GM21529 (cell line): Measurements from ENCODE around the gene SBSN.

Source experiments
- ATAC-seq: cut with Tn5 transposase; IDR thresholded peaks from one replicate; pipeline ENCODE4 v1.9.1; 2021; ENCODE audit not compliant: unreplicated experiment

Gene SBSN

DNA sequence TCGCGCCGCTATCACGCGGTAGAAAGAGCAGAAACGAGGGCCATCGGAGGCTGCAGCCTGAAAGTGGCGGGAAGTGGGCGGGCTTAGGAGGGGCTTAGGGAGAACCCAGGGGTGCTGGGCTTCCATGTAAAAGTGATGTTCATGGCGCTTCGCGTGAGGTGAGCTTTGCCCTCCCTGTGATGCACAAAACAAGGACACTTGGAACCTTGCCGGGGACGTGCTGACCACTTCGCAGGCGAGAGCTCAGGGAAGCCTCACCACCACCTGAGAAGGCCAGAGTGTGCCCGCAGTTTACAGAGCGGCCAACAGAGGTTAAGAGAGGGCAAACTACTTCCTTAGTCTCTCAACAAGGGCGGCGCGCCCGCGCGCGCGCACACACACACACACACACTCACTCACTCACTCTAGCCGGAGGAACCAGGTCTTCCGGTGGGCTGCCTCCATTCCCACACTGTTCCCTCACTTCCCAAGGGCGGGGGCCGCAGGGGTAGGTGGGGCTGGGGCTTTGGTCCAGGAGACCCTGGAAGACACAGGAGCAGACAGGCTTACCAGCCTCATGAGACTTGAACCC is 5.8 kb upstream of the SBSN start:
- ATAC-seq, result no peak

DNA sequence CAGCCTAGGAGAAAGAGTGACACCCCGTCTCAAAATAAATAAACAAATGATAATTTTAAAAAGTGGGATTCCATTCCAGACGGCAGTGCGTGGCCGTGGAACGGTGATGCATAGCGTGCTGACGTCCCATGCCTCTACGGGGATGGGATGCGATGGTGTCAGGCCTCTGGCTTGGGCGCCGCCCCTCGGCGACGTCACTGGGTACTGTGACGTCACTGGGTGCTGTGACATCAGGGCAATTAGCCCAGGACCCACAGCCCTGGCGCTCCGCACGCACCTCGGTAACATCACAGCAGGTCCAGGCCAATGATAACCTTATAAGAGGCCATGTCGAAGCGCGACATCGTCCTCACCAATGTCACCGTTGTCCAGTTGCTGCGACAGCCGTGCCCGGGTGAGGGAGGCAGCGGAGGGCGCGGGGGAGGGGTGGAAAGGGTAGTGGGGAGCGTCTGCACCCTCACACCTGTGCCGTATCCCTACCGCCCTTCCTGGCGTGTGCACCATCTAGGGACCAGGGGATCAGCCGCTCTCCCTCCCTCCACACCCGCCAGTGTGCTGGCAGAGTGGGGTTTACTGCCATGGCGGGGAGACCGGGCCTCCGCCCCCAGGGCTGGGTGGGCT is 5.2 kb upstream of the SBSN start, which contains the start of gene GAPDHS:
Gene GAPDHS (plus strand): TSS at position 256 of the 621 bp plus-strand sequence. CDS start 72 bp downstream, at position 328.
- no peak for ATAC-seq

DNA sequence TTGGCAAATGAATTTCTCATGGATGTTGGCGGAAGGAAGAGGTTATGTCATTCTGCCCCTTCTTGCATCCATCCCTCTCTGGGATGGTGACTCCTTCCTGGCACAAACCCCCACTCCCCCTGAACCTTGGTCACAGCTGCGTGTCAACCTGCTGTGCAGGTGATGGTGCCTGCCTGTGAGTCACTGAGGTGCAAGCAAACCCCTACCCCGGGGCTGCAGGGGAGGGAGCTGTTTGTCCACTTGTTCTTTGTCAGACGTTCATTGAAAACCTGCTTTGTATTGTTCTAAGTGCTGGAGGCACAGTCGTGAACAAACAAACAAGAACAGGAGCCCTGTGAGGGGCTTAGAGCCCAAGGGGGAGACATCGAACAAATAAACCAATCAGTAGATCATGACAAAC is 3.2 kb upstream of the SBSN start:
- ATAC-seq, result no peak

DNA sequence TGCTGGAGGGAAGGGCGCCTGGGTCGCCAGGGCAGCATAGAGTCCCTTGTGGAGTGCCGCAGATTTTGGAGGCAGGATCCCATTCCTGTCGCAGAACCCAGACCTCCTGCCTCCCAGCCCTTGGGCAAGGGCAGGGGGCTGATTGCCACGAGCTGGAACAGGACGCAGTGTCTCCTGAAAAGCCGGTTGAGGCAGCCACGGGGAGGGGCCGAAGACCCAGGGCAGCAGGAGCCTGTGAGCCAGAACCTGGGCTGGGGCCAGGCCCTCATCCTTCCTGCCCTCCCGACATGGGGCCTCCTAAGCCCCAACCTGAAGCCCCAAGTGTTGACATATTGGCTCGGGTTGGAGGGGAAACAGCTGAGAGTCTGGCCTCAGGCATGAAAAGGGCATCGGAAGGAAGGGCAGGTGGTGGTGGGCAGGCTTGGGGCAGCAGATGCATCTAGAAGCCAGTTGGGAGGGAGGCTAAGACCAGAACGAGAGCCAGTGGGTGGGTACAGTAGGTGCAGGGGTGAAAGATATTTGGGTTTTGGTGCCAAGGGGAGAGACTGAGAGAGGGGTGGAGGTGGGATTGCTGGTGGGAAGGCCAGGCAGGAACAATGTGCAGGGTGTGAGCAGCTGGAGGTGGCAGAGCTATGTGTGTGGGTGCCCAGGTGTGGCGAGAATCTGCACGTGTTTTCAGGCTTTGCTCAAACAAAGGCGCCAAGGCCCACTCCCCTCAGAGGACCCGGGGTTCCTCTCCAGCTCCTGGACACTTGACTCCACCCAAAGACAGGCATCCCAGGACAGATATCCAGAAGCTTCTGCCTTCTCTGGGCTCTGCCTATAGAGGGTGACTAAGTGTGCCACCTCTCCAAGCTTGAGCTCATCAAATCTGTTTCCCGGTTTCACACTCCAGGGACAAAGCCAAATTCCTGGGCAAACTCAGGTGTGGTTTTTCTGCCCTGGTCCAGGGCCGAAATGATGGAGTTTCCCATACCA is 1.4 kb upstream of the SBSN start:
- no peak for ATAC-seq

DNA sequence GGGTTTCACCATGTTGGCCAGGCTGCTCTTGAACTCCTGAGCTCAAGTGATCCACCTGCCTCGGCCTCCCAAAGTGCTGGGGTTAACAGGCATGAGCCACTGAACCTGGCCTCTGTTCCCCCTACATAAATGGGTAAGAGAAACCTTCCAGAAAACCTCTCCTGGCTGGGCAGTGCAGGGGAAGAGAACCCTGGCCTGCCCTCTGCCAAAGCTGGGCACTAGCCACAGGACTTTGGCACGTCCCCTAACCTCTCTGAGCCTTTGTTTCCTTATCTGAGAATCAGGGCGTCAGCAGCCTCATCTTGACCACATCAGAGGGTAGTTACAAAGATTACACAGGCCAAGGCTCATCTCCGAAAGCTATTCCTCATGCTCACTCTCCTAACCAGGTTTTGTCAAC is 2.2 kb downstream of the SBSN start:
- ATAC-seq, result no peak

DNA sequence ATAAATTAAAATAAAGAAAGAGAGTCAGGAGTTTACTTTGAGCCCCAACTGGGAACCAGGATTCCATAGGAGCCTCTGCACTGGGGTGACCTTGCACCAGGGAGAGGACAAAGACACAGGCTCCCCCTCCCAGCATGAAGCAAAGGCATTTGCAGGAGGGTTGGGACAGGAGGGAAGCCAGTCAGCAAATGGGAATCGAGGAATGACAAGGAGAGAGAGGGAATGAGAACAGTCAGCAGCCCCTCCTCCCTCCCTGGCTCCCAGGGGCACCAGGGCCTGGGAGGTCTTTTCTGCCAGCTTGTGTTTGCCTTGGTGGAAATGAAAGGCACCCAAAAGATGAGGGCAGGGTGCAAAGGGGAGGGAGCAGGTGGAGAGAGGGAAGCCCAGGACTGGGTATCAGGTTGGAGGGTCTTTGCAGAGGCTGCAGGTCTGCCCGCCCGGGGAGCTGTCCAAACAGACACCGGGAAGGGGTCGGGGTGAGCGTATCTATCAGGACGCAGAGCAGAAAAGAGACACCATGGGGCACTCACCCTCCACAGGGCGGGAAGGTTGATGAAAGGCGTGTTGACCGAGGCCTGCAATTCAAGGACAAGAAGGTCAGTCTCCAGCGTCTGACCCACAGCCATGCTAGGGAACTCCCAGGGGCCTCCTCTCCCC is 3.8 kb downstream of the SBSN start:
- no peak for ATAC-seq

DNA sequence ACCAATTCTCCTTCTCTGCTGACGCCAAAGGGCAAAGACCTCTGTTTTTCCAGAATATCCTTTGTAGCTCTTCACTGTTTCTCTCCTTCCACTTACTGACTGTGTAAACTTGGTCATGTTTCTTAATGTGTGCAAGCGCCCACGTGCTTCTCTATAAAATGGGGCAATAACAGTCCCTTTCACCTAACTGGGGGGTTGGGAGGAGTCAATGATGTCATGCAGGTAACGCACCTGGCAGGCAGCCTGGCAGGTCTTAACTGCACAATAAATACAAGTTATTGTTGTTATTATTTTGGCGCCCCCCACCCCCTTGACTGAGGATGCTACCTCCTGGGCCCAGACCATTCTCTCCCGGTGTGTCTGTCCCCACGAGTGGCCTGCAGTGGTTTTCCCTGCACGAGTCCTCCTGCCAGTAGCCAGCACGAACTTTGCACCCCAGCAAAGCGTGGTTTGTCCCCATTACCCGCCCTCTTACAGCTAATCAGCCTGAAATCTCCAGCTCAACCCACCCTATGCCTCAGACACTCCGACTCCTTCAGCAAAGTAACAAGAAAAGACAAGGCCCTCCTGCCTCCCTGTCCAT is 5.3 kb downstream of the SBSN start:
- ATAC-seq, result no peak

DNA sequence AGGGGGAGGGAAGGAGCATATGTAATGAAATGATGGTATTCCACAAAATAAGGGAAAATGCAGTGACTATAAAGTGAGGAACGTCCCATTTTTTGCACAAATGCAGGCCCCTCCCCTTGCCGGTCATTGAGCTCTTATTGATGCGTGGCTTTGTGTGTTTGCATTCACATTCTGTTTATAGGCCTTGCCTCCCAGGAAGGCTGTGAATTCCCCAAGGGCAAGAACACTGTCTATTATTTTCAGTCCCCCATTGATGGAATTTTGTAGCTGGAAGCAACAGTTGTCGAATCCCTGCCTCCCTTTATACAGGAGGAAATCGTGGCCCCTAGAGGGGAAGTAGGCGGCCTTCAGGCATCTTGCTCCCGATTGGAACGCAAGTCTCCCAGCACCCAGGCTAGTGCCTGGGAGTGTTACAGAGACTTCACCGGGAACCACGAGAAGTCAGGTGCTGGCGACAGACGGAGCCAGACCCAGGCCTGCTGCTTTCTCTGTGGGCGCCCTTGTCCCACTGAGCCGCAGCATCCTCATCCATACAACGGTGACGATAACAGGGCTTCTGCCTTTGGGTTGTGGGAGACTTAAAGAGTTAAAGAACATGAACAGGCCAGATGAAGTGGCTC is 6.9 kb downstream of the SBSN start:
- ATAC-seq, result no peak

DNA sequence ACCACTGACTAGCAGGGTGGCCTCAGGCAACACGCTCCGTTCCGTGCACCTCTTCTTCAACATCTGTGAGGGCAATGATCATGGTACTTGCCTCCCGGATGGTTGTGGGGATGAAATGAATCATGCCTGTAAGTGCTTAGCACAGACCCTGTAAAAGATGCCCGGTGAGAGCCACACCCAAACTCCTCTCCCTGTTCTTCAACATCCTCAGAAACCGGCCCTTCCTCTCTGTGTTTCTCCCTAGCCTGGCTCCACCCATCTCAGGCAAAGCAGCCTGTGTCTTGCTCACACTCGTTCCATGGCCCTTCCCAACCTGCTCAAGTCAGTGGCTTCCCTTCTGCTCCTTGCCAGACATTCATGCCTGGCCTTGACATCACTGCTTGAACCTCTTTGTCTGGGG is 8.8 kb downstream of the SBSN start:
- no peak for ATAC-seq

DNA sequence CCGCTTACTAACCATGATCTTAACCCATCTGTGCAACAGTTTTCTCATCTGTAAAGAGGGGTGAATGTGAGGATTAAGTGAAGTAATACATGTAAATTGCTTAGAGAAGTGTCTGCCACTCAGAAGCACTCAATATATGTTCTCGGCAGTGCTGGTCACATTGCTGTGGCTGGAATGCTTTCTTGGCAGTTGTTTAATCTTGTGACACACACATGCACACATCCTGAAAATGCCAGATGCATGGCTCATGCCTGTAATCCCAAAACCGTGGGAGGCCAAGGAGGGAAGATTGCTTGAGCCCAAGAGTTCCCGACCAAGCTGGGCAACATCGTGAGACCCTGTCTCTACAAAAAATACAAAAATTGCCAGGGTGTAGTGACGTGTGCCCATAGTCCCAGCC is 9.8 kb downstream of the SBSN start:
- no peak for ATAC-seq

DNA sequence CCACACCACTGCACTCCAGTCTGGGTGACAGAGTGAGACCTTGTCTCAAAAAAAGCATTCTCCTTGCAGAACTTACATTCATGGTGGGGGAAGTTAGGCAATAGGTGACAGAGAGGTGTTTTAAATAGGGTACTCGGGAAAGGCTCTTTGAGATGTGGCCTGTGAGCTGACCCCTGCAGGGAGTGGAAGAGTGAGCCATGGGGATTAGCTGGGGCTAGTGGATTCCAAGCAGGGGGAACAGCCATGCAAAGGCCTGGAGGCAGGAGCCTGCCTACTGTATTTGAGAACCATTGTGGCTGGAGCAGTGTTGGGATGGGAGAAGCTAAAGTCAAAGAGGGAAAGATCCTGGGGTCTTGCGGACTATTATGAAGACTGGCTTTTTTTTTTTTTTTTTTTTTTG is 10.8 kb downstream of the SBSN start:
- ATAC-seq, result no peak

DNA sequence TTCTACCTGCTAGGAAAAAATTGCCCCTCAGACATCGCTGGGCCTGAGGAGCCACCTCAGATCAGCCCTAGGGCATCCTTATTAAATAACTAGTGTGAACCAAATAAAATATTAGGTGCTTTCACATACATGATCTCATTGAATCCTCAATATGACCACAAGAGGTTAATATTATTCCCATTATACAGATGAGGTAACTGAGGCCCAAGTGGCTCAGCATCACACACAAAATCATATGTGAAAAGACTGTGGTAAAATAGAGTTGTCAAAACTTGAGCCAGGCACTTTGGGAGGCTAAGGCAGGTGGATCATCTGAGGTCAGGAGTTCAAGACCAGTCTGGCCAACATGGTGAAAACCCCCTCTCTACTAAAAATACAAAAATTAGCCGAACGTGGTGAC is 11.8 kb downstream of the SBSN start:
- ATAC-seq, result no peak

DNA sequence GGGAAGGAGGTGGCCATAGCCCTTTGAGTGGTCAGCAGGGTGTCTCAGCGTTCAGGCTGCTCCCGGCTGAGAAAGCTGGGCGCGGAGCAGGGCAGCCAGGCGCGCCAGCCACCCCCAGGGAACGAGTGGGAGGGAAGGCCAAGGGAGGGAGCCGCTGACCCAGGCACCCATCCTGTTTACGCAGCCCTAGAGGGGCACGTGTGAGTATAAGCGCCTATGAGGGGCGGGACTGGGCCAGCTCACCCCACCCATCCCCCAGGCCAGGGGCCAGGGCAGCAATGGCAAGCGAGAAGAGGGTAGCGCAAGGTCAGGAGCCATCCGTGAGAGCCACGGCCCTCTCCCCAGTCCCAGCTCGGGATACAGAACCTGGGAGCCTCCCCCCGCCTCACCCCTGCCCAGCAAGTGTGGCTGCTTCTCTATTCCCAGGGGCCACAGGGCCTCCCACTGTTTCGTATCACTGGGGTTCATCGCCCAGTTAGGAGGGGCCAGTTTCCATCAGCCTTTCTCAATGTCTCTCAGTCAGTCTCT is 13.8 kb downstream of the SBSN start:
- ATAC-seq, result no peak

DNA sequence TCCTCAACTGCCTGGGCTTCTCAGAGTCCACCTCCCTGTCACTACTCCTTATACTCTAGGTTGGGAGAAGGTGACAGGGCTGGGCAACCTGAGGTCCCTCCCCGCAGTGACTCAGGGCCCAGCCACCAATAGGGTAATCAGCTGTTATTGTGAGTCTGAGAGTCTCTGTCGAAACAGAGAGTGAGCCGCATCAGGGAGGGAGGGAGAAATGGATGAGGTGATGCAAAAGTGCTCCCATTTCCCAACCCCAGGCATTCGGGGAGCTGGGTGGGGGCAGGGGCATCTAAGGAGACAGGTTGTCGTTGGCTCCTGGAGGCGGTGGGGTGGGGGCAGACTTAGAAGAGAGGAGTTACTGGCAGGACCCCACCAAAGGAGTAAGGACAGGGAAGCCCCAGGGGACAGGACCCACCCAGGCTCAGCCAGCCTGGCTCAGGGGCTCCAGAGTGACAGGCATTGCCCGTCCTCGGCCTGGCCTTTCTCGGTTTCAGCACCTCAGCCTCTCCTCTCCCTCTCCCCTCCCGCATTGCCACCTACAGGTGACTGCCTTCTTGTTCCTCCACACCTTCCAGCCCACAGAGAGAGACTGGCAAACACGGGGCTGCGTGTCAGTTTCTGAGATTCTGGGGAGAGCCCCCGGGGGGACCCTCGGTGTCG is 14.4 kb downstream of the SBSN start, which contains the start of gene DMKN:
Gene DMKN (minus strand): TSS at position 22 of the 654 bp plus-strand sequence. CDS start 174 bp downstream, outside the sequence.
- ATAC-seq, result no peak

DNA sequence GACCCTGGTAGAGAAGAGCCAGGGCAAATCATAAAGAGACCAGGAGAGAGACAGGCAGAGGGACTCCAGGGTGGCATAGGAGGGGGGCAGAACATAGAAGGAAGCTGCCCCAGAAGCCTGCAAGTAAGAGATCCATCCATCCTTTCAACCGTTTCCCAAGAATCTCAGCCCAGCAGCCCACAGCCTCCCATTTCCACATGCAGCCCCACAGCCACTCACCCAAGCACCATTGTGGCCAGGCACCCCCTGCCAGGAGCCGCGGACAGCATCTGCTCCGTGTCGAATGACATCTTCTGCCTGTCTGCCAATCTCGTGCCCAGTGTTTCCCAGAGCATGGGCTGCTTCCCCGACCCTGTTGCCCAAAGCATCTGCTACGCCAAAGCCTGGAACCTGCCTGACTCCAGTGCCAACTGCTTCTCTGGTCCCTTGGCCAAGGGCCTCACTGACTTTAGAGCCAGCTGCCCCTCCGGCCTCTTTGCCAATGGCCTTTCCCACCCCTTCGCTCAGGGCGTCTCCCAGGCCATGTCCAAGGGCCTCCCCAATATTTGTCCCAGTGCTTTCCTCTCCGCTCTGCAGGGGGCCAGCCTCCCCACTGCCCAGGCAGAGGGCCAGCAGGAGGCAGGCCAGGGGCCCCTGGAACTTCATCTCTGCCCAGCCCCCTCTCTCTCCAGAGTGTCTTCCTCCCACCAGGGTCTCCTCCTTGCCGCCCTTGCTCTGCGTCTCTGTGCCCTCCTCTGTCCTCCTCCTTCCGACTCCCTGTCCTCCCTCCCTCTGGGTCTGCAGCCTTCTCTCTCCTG is 15.1 kb downstream of the SBSN start:
- ATAC-seq, result no peak

DNA sequence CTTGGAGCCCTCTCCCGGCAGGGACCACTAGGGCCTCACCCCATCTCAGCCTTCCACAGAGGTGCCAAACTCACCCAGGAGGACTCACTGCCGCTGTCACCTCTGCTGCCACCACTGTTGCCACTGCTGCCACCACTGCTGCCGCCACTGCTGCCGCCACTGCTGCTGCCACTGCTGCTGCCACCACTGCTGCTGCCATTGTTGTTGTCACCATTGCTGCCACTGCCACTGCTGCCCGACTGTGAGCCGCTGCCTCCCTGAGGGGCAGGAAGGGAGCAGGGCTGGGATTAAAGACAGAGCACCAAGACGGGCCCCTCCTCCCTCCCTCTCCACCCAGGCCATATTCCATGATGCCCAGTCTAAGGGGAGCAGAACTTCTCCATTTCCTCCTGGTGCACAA is 16.8 kb downstream of the SBSN start:
- ATAC-seq, result no peak

DNA sequence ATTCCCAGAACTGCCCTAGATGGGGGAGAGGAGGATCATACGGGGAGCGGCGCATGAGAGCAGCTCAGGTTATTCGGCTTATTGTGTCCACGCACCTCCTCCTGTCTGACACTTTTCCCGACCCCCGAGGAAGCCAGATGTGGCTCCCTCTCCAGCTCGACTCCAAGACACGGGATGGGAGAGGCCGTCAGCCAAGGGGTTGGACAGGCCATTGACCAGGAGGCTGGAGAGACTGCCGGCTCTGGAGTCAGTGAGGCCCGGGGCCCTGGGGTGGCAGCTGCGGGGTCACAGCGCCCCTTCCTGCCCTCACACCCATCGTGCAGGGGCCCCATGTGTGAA is 17.5 kb downstream of the SBSN start:
- ATAC-seq, result no peak

DNA sequence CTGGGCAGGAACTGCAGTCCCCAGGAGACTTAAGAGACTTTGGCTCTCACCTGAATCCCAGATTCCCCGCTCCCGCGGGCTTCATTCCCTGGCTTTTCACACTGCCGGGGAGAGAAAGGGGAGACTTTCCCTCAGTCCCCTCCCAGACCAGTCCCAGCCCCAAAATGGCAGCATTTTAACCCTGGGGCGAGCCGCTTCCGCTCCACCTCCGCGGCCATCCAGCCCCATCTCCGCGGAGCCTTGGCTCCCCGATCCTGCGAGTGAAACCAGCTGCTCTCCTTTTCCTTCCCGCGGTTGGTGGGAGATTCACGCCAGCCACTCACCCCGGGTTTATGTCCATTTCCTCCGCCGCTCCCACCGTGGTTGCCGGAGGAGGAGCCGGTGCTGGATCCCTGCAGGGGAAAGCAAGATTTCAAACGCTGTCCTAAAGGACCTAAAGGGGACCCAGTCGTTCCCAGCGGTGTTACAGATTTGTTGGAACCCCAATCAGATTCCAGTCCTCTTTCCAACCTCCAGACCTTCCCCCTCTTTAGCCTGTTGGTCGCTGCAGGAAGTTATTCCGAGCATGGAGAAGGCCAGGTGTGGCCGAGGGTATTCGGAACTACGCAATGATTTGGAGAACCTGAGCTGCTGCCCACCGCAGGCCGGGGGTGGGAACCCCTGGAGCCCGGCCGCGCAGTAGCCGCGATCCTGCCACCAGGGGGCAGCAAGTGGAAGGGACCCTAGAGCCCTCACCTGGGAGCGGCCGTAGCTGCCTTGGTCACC is 18.1 kb downstream of the SBSN start:
- ATAC-seq, result no peak
